Measurements from ENCODE around the gene COG3. TPM values are rescaled to one million over a fixed set of nuclear protein-coding genes. Genes with fewer than 3 reads are reported as not detected.

Gene COG3
- total RNA-seq, 1 donor from 2014 or later: 33.4 TPM

DNA sequence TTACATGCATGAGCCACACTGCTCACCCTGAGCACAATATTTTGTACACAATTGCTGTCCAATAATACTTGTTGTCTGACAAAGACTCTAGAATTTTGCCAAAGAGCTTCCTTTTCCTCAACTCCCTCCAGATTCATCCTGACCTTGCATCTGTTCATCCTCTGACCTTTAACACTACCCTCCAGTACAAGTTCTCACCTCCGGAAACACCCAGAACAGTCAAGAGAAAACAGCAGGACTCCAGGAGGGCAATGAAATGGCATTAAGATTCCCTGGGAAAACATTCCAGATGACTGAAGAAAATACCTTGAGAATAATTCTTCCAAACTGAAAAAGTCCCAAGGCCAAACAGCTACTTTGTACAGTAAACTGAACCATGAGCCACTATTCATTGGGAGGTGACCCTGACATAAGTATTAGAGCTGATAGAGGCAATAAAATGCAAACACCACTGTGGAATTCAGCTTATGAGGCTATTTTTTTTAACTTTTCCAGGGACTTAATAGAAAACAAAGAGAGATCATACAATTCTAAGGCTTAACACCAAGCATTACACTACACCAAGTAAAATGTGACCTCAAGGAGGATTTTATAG lies 15.7 kb upstream of the COG3 start:
- no peak for DNase-seq

DNA sequence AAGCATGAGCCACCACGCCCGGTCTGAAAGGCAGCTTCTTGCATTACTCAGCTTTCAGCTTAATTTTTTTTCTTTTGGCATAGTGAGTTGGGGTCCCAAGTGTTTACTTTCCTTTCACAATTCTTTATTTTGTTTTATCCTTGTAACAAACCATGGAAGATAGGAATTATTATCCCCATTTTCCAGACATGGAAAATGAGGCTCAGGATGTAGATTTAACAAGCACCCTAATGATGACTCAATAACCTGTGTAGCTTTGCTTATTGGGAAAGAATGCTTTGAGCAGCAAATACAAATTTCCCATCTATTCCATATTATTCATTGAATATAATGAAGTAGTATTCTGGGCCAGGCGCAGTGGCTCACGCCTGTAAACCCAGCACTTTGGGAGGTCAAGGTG lies 13.5 kb upstream of the COG3 start:
- no peak for DNase-seq

- no peak for DNase-seq
These were observed 10.5 kb upstream of the COG3 start for GRCh38 chr13:45454204-45454603.

DNA sequence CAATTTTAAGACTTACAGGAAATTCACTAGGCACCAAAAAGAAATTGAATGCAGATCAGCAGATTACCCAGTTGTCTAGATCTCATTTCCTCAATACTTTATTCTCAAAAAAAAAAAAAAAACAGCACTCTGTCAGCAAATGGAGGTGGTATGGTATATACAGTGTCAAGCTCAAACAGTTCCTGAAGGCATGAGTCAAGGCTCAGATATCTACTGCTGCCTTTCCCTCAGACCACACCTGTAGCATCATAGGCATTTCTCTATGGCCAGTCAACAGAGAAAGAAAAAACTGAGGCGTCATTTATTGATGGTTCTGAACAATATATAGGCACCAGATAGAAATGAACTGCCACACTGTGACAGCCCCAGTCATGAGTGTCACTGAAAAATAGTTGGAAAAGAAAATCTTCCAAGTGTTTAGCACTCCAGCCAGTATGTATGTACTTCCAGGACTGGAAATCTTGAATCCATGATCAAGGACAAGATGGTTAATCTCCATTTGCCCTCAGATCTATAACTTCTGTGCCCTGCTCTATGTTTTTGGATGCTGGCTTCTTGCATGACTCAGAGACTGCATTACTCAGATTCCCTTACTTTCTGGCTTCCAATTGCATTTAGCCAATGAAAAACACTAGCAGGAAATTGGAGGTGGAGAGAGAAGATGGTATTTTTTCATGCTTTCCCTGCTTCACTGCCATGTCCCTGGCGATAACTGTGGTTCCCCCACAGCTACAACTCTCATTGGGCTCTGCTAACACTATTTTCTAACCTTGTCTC lies 8.4 kb upstream of the COG3 start:
- peak; percentile 51 for DNase-seq

GRCh38 chr13:45464141-45464686 lies 525 bp upstream of the COG3 start:
- DNase-seq: no peak

DNA sequence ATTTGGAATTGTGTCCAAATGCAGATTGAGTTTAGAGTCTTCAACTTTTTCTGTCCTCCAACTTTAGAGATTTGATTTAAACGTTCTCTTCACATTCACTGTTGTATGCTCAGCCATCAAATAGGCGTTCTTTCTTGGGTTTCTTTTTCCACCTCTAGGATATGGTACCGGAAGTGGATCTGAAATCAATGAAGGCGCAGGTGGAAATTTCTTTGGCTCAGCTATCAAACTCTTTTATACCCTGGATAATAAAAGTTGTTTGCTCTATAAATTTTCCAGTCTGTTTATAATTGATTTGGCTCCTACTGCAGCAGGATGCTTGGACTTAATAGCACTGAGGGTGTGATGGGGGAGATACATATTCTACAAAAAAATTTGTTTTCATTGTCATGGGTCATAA lies 1.6 kb downstream of the COG3 start:
- DNase-seq: no peak

- peak; percentile 5 for DNase-seq
These were observed 3.9 kb downstream of the COG3 start for GRCh38 chr13:45468635-45469034.

DNA sequence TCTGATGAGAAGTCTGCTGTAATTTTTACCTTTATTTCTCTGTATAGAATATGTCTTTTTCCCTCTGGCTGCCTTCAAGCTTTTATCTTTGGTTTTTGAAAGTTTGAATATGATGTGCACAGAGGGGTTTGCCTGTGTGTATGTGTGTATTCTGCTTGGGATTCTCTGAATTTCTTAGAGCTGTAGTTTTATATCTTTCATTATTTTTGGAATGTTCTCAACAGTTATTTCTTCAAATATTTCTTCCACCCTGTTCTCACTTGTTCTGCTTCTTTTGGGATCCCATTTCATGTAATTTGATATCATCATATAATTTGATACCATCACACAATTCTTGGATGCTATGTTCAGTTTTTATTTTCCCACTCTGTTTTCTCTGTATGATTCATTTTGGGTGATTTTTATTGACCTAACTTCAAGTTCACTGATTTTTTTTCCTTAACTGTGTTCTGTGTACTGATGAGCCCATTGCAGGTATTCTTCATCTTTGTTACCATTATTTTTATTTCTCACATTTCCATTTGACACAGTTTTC lies 7.5 kb downstream of the COG3 start:
- no peak for DNase-seq

DNA sequence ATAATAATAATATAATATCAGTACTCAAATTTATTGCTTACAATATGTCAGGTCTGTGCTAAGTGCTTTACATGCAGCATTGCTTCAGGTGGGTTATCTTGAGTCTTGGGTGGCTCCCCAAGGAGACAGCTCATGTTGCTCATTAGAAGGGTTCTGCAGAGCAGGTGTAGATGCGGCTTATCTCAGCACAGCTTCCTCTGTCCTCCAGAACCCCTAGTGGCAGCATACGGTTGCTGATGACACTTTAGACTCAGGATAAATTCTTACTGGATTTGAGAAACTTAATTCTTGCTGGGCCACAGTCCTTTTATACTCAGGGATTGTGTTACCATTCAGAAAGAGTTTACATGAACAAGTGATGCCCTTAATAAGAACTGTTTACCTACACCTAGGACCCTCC lies 8.9 kb downstream of the COG3 start:
- DNase-seq: peak; percentile 25

DNA sequence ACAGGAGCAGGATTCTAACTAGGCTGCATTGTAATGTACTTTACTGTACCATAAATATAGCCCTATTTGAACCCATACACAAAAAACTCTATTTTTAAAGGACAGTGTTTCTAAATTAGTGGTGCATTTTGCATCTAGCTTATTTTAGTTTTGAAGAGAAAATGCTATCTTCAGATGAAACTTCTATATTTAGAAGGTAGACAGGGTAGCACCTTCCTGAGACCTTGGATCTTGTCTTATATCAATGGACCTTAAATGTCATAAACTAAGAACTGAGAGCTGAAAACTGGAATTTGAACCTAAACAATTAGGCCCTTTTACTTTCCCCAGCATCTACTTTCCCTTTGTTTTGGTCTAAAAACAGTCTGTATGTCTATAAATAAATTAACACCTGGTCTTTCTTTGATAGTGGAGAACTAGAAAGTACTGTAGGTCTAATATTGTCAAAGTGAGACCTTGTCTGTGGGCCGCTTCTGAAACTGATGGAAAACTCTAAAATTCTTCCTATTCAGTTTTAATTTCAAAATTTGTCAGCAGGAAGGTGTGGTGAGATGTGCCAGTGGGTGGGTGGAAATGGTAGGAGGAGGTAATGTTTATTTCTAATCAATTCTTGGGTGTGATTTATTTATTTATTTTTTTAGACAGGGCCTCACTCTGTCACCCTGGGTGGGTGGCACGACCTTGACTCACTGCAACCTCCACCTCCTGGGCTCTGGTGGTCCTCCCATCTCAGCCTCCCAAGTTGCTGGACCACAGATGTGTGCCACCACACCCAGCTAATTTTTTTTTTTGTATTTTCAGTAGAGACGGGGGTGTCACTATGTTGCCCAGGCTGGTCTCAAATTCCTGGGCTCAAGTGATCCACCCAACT lies 10.1 kb downstream of the COG3 start:
- DNase-seq: no peak

DNA sequence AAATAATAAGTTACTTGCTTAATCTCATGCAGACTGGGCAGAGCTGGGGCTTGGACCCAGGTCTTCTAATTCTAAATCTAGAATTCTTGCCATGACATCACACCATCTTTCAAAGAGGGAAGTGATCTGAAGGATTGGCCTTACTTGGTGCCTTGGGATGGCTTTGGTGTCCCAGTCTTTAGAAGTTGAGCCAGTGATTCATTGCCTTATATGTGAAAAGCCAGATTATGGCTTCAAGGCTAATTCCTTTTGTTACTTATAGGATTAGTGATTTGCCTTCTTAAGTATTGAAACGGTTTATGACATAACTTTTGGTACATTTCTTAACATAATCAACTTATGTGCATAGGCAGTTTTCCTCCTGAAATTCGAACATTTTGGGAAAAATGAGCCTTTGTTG lies 14.9 kb downstream of the COG3 start:
- DNase-seq: no peak

DNA sequence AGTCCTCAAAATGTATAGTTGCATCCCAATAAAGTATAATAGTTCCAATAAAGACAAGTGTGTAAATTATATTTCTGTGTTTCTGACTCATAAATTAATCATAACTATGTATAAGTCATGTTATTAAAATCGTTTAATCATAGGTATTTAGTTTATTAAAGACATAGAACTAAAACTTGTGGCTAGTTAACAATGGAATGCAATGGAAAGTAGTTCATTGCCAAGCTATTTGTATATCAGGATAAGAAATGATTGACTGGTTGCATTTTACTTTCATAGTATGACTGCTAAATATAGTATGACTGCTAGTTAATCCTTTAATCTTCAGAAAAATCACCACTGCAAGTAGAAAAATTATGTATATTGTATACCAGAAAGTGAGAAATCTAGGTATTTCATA lies 16.9 kb downstream of the COG3 start:
- DNase-seq: no peak

GRCh38 chr13:45482571-45483173 lies 17.9 kb downstream of the COG3 start:
- DNase-seq: peak; percentile 59

GRCh38 chr13:45487604-45488003 lies 22.9 kb downstream of the COG3 start:
- DNase-seq: no peak

GRCh38 chr13:45490068-45490467 lies 25.3 kb downstream of the COG3 start:
- peak; percentile 39 for DNase-seq

- DNase-seq: no peak
These were observed 27.8 kb downstream of the COG3 start for GRCh38 chr13:45492538-45492937.

- no peak for DNase-seq
These were observed 32.2 kb downstream of the COG3 start for GRCh38 chr13:45496942-45497341.

GRCh38 chr13:45500492-45501174 lies 35.9 kb downstream of the COG3 start:
- peak; percentile 60 for DNase-seq

DNA sequence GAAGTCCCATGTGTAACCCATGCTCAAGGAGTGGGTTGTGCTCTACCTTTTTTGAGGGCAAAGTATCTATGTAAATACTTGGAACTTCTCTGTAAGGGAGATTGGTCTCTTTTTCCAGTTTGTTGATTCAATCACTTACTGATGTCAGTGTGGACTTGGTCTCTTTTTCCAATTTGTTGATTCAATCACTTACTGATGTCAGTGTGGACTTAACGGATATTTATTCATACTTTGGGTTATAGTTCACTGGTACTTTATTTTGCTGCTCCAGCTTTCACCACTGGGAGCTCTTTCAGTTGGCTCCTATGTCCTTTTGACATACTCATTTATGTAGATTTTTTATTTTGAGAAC lies 36.4 kb downstream of the COG3 start:
- no peak for DNase-seq

- no peak for DNase-seq
These were observed 38.9 kb downstream of the COG3 start for GRCh38 chr13:45503658-45504057.

- DNase-seq: no peak
These were observed 42.1 kb downstream of the COG3 start for GRCh38 chr13:45506811-45507210.

DNA sequence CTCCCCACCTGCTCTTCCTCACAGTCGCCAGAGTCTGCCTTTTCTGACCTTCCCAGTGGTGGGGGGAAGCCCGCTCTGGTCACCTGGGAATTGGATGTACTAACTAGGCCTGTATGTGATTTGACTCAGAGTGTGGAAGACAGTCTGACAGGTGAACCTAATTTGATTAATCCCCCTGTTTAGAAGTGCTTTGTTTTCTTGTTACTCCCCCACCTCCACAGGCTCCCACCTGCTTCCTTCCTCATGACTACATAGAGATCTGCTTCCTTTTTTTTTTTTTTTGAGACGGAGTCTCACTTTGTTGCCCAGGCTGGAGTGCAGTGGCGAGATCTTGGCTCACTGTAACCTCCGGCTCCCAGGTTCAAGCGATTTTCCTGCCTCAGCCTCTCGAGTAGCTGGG lies 44.0 kb downstream of the COG3 start:
- peak; percentile 15 for DNase-seq

Measured in dermis blood vessel endothelial cell (primary cell).